AG09309 (cell line): Measurements from ENCODE around the gene GPR157.

ENCODE experiments used
- DNase-seq: peaks from one replicate; pipeline ENCODE4 v3.0.0-alpha.2; 2010; ENCODE audit warnings: low read depth
- H3K4me3 ChIP-seq: 2 replicates; pipeline ENCODE4 v1.5.1; 2011; ENCODE audit warnings: mild to moderate bottlenecking, low read depth, low read length, moderate library complexity; ENCODE audit not compliant: control insufficient read depth
- TF ChIP-seq, protein P1 (sequence below): IDR thresholded peaks from 2 replicates; pipeline ENCODE4 v1.5.1; 2011; ENCODE audit warnings: mild to moderate bottlenecking, low read depth, low read length, inconsistent platforms; ENCODE audit not compliant: insufficient read depth, control insufficient read depth; ENCODE audit errors: missing control alignments

Gene GPR157

GRCh38 chr1:9065213-9065751, 63.6 kb downstream of the GPR157 start:
- DNase-seq = no peak
- TF ChIP-seq, protein P1, sequence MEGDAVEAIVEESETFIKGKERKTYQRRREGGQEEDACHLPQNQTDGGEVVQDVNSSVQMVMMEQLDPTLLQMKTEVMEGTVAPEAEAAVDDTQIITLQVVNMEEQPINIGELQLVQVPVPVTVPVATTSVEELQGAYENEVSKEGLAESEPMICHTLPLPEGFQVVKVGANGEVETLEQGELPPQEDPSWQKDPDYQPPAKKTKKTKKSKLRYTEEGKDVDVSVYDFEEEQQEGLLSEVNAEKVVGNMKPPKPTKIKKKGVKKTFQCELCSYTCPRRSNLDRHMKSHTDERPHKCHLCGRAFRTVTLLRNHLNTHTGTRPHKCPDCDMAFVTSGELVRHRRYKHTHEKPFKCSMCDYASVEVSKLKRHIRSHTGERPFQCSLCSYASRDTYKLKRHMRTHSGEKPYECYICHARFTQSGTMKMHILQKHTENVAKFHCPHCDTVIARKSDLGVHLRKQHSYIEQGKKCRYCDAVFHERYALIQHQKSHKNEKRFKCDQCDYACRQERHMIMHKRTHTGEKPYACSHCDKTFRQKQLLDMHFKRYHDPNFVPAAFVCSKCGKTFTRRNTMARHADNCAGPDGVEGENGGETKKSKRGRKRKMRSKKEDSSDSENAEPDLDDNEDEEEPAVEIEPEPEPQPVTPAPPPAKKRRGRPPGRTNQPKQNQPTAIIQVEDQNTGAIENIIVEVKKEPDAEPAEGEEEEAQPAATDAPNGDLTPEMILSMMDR = no peak
- no peak overlapping the region for H3K4me3 ChIP-seq

DNA sequence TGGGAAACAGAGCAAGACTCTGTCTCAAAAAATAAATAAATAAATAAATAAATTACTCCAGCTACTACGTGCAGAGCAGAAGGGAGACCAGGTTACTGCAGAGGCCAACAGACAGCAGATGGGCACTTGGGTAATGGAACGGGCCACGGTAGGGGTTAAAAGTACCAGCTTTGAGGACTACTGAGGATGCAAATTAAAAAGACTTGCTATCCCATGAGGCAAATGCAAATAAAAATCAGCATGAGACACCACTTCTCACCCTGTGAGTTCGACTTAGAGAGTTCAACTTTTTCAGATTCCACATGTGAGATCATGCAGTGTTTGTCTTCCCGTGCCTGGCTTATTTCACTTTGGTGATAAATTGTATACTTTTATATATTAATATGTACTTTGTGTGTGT, 66.1 kb downstream of the GPR157 start:
- H3K4me3 ChIP-seq = no peak overlapping the region
- TF ChIP-seq, protein P1 = no peak
- no peak for DNase-seq

- no peak overlapping the region for H3K4me3 ChIP-seq
- TF ChIP-seq, protein P1 = no peak
Observed at GRCh38 chr1:9062021-9062471, 66.9 kb downstream of the GPR157 start.

DNA sequence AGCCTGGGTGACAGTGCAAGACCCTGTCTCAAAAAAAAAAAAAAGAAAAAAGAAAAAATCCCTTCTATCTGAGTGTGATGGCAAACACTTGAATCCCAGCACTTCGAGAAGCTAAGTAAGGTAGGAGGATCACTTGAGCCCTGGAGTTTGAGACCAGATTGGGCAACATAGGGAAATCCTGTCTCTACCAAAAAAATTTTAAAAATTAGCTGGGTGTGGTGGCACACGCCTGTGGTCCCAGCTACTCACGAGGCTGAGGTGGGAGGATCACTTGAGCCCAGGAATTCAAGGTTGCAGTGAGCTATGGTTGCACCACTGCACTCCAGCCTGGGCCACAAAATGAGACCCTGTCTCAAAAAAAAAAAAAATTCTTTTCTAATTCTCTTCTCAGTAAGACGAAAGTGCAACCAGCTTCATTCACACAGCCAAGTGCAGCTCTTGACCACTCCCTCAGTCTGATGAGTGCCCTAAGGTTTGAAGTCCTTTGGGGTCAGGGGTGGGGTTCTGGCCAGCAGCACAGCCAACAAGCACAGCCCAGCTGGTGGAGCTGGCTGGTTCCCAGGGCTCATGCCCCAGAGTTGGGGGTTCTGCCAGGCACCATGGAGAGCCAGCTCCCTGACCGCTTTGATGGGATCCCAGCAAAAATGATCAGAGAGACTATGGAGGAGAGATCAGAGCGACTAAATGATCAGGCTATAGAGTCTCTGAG, 67.5 kb downstream of the GPR157 start:
- no peak overlapping the region for H3K4me3 ChIP-seq
- DNase-seq = no peak
- TF ChIP-seq, protein P1 = no peak

More at GRCh38 chr1:9062021-9062471, 66.9 kb downstream of the GPR157 start:
- DNase-seq = no peak

DNA sequence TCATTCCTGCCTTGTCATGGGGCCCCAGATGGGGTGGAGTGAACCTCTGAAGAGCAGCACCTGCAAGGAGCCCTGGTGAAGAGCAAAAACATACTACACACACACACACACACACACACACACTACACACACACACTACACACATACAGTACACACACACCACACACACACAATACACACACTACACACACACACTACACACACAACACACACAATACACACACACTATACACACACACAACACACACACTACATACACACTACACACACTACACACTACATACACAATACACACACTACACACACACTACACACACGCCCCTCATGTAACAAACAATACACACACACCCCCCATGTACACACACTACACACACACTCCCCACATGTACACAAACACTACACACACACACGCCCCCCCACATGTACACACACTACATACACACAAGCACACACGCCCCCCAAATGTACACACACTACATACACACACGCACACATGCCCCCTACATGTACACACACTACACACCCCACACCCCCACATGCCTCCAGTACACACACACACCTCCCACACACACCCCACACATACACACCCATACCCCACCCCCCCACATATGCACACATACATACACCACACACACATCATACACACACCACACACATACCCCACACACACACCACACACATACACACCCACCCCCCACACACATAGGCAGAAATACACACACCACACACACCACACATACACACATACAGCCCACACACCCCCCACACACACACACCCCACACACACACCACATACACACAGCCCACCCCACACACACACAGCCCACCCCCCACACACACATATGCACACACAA, 68.8 kb downstream of the GPR157 start:
- H3K4me3 ChIP-seq = no peak overlapping the region
- DNase-seq = no peak
- TF ChIP-seq, protein P1 = no peak

GRCh38 chr1:9058465-9058864, 70.4 kb downstream of the GPR157 start:
- no peak overlapping the region for H3K4me3 ChIP-seq
- TF ChIP-seq, protein P1 = peak; percentile 34
- no peak for DNase-seq
